ENCODE measurements around the gene ASB12.

The ASB12 gene

DNA sequence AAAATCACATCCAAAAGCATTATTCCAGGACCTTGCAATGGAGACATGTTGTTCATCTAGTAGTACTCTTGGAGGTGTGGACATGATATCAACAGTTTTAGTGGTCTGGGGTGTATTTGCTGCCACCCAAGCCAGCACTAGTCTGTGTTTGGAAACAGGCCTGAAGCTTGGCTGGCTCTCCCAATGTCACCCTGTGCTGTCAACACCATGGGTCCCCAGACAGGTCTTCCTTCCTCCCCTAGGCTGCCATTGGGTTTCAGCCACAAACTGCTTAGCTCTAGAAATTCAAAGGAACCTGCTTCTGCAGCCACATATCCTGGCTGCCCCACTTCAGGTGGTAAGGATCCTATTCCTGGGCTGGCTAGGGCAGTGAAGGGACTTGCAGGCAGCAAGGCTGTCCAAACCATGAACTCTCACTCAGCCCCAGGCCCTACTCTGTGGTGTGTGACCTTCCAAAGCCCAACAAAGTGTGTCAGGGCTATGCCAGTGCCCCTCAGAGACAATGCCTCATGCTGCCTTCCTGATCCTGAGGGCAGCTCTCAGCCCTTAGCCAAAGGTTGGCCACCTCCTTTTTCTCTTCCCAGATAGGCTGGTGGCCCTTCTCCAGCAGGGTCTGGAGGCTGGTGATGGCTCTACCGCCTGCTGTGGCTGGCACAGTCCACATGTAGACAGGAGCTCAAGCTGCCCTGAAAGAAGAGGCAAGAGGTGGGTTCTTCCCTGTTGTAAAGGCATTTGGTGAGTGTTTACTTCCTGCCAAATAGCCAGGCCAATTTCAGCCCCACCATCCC lies 43.2 kb downstream of the ASB12 start:
- no peak for DNase-seq

DNA sequence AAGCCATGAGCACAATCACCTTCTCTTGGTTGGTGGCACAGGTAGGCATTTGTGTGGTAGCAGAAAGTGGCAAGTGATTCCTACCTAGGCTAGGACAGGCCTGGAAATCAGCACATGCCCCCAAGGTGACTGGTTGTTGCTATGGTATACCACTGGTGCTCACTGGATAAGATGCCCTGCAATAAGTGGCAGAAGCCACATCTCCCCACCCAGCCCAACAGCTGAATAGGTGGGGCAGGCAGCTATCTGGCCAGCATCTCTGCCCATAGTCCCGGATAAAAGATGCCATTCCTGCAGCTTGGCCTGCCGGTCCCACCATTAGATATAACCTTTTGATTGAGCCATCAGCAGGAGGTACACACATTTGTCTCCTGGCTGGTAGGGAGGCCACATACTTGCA lies 46.0 kb downstream of the ASB12 start:
- no peak for DNase-seq

DNA sequence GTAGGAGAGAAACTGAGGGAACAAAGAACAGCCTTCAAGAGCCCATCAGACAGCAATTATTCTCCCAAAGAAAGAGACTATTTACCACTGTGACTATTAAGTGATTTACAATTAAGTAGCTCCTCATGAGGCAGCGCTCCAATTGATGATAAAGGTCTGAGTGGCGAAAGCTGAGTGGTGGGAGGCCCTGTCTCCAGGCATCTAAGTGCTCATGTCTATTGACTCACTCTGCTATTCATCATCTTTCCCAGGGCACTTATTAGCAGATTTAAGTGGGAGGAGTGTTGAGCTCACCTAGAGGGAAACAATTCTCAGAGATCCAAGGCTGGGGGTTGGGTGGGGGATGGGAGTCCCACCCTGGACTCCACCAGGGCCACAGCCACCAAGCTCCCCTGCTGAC lies 48.2 kb downstream of the ASB12 start:
- no peak for DNase-seq

DNA sequence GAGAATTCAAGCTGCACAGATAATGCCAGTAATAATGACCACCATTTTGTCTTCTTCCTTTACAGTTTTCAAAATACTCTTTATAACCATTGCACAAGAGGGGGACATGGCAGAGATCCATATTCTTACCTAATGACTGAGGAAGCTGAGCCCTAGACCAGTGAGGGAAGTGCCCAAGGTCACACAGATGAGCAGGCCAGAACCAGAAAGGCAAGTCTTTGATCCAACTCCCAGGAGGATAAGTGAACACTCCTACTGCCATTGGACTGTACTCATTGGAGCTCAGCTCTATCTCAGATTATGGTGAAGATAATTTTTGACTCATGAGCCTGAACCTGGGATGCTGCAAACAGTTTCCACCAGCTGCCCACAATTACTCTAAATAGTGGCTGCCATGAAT lies 53.5 kb downstream of the ASB12 start:
- DNase-seq, result no peak

Measured in cerebellar nuclear complex (tissue), 1 donor.